Thyroid gland (tissue), 4 donors: ENCODE measurements around the gene ANLN. TPM values are rescaled to one million over a fixed set of nuclear protein-coding genes. Genes with fewer than 3 reads are reported as not detected.

Experiments used
- DNase-seq, 2 donors: peaks; one replicate each; pipeline ENCODE4 v3.0.0-alpha.2; 2019
- H3K27ac ChIP-seq, 3 donors: fragments of 200-600 bp; sonication (generic); 1 replicate in 2 of 3; 2 replicates in 1 of 3; pipeline ENCODE4 v1.5.1; 2016 to 2019; ENCODE audit warnings: mild to moderate bottlenecking in 1 of 3, moderate library complexity in 1 of 3
- H3K27me3 ChIP-seq: fragments of 200-600 bp; sonication (generic); one replicate; pipeline ENCODE4 v1.5.1; 2019
- H3K36me3 ChIP-seq, 2 donors: fragments of 200-600 bp; sonication (generic); one replicate each; pipeline ENCODE4 v1.5.1; 2016 to 2019
- H3K4me1 ChIP-seq, 2 donors: fragments of 200-600 bp; sonication (generic); one replicate each; pipeline ENCODE4 v1.5.1; 2017 to 2019
- H3K4me3 ChIP-seq, 3 donors: fragments of 200-600 bp; sonication (generic); replicated peaks in 1 of 3; 1 replicate in 2 of 3; 2 replicates in 1 of 3; pipeline ENCODE4 v1.5.1; 2016; ENCODE audit warnings: mild to moderate bottlenecking in 1 of 3
- H3K9me3 ChIP-seq: fragments of 200-600 bp; sonication (generic); one replicate; pipeline ENCODE4 v1.5.1; 2017
- POLR2A ChIP-seq, 2 donors: fragments of 450-650 bp; IDR thresholded peaks; one replicate each; pipeline ENCODE4 v1.6.1; 2017; ENCODE audit warnings: antibody characterized with exemption in 2 of 2, mild to moderate bottlenecking in 2 of 2, moderate library complexity in 1 of 2
- WGBS, 2 donors: methylation state at CpG; one replicate each; pipeline ENCODE4 v1.1.5; 2017; 5-methylcytosine and 5-hydroxymethylcytosine counted together
- intact Hi-C: fragments of 100-400 bp; cut with DNase I; formaldehyde crosslinking; loops from one replicate; pipeline ENCODE4 v1.15.1; 2023
- total RNA-seq, 4 donors: library from RNA; depleted of rRNA; stranded (reverse); fragments of >200 nt; gene quantifications; one replicate each; pipeline ENCODE4 v1.2.3, GENCODE V29; 2016
- TF ChIP-seq, protein P1 (sequence below), 6 experiments: fragments of 200-600 bp in 3 of 6; fragments of 450-650 bp in 3 of 6; sonication (generic) in 3 of 6; IDR thresholded peaks; one replicate each; pipeline ENCODE4 v1.5.1; 2016 to 2019; ENCODE audit warnings: antibody characterized with exemption in 6 of 6, mild to moderate bottlenecking in 2 of 6, inconsistent platforms in 1 of 6, moderate library complexity in 1 of 6

ANLN gene
- total RNA-seq, 4 donors from 2014 or later = 0.88 to 4.0 (median 3.1) TPM

DNA sequence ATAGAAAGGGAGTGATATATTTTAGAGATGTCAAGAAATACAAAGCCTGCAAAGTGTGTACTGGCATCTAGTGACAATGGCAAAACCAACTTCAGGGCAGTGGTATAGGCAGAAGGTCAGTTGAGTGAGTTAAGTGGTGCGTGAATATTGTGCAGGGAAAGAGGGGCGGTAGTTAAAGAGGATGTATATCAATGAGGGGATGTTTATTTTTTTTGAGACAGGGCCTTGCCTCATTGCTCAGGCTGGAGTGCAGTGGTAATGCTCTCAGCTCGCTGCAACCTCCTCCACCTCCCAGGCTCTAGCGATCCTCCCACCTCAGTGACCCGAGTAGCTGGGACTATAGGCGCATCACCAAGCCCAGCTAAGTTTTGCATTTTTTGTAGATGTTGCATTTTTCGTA, 13.8 kb downstream of the ANLN start:
- Histone ChIP-seq H3K9me3 (no peaks in the 10 kb centered on the region), H3K27me3 (no peaks in the 10 kb centered on the region), H3K36me3 (no peaks in the 10 kb centered on the region), H3K4me1 (no peaks in the 10 kb centered on the region), H3K27ac (no peak overlapping the region), H3K4me3 (no peak overlapping the region)
- DNase-seq = no peak
- intact Hi-C loops = no loop called here
- 89 to 96% methylated on average over 7 of the region's 7 CpGs for WGBS, 2 donors
- TF ChIP-seq, protein P1, sequence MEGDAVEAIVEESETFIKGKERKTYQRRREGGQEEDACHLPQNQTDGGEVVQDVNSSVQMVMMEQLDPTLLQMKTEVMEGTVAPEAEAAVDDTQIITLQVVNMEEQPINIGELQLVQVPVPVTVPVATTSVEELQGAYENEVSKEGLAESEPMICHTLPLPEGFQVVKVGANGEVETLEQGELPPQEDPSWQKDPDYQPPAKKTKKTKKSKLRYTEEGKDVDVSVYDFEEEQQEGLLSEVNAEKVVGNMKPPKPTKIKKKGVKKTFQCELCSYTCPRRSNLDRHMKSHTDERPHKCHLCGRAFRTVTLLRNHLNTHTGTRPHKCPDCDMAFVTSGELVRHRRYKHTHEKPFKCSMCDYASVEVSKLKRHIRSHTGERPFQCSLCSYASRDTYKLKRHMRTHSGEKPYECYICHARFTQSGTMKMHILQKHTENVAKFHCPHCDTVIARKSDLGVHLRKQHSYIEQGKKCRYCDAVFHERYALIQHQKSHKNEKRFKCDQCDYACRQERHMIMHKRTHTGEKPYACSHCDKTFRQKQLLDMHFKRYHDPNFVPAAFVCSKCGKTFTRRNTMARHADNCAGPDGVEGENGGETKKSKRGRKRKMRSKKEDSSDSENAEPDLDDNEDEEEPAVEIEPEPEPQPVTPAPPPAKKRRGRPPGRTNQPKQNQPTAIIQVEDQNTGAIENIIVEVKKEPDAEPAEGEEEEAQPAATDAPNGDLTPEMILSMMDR (IDR thresholded peaks at IDR 0.05) = no peak
- no peak for TF ChIP-seq POLR2A (IDR thresholded peaks at IDR 0.05)

DNA sequence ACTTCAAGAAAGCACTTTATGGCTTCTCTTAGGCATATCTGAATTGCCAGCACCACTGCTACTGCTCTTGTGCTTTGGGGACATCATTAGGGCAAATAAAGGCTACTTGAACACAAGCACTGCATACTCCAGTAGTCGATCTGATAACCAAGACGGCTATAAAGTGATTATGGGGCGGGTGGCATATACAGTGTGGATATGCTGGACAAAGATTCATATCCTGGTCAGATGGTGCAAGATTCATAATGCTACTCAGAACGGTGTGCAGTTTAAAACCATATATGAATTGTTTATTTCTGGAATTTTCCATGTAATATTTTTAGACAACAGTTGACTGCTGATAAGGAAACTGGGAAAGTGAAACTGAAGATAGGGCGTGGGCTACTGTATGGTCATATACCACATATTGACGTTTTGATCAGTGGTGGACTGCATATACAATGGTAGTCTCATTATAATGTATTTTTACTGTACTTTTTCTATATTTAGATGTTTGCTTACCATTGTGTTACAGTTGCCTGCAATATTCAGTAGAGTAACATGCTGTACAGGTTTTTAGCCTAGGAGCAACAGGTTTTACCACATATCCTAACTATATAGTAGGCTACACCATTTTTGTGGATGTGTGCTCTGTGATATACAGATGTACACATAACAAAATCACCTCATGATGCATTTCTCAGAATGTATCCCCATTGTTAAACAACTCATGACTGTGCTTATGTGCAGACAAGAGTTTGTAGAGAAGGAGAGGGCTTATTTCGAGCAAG, 15.2 kb downstream of the ANLN start:
- H3K4me3 ChIP-seq = no peak overlapping the region
- no peaks in the 10 kb centered on the region for H3K4me1 ChIP-seq
- H3K27me3 ChIP-seq = no peaks in the 10 kb centered on the region
- H3K27ac ChIP-seq = no peak overlapping the region
- TF ChIP-seq, protein P1 (IDR thresholded peaks at IDR 0.05) = no peak
- no peak for TF ChIP-seq POLR2A (IDR thresholded peaks at IDR 0.05)
- DNase-seq = no peak
- no peaks in the 10 kb centered on the region for H3K9me3 ChIP-seq
- intact Hi-C loops = no loop called here
- H3K36me3 ChIP-seq = no peaks in the 10 kb centered on the region
- 88 to 91% methylated on average over 7 of the region's 7 CpGs for WGBS, 2 donors

DNA sequence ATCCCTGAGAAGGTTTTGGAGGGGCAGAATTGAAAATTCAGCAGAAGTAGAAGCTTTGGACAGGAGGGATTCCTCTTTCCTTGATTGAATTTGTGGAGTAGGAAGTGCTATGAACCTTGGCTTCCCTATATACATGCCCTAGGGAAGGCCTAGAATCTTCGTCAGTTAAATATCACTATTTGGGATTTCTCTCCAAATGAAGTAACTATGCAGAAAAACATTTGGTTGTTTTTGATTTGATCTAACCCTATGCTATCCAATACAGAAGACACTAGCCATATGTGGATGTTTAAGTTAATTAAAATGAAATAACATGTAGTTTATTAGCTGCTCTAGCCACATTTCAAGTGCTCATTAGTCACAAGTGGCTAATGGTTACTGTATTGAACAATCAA, 15.7 kb downstream of the ANLN start:
- Histone ChIP-seq H3K36me3 (no peaks in the 10 kb centered on the region), H3K9me3 (no peaks in the 10 kb centered on the region), H3K27me3 (no peaks in the 10 kb centered on the region), H3K4me1 (no peaks in the 10 kb centered on the region), H3K27ac (no peak overlapping the region), H3K4me3 (no peak overlapping the region)
- DNase-seq = no peak
- TF ChIP-seq, protein P1 (IDR thresholded peaks at IDR 0.05) = no peak
- no peak for TF ChIP-seq POLR2A (IDR thresholded peaks at IDR 0.05)
- intact Hi-C loops = no loop called here
- WGBS, 2 donors = 94 to 95% methylated on average over 1 of the region's 1 CpG

DNA sequence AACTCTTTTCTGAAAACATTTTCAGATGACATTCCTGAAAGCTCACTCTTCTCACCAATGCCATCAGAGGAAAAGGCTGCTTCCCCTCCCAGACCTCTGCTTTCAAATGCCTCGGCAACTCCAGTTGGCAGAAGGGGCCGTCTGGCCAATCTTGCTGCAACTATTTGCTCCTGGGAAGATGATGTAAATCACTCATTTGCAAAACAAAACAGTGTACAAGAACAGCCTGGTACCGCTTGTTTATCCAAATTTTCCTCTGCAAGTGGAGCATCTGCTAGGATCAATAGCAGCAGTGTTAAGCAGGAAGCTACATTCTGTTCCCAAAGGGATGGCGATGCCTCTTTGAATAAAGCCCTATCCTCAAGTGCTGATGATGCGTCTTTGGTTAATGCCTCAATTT, 16.5 kb downstream of the ANLN start:
- TF ChIP-seq, protein P1 (IDR thresholded peaks at IDR 0.05) = no peak
- 88 to 92% methylated on average over 5 of the region's 5 CpGs for WGBS, 2 donors
- Histone ChIP-seq H3K36me3 (no peaks in the 10 kb centered on the region), H3K9me3 (no peaks in the 10 kb centered on the region), H3K4me1 (no peaks in the 10 kb centered on the region), H3K27me3 (no peaks in the 10 kb centered on the region), H3K4me3 (no peak overlapping the region), H3K27ac (no peak overlapping the region)
- intact Hi-C loops = no loop called here
- no peak for DNase-seq

DNA sequence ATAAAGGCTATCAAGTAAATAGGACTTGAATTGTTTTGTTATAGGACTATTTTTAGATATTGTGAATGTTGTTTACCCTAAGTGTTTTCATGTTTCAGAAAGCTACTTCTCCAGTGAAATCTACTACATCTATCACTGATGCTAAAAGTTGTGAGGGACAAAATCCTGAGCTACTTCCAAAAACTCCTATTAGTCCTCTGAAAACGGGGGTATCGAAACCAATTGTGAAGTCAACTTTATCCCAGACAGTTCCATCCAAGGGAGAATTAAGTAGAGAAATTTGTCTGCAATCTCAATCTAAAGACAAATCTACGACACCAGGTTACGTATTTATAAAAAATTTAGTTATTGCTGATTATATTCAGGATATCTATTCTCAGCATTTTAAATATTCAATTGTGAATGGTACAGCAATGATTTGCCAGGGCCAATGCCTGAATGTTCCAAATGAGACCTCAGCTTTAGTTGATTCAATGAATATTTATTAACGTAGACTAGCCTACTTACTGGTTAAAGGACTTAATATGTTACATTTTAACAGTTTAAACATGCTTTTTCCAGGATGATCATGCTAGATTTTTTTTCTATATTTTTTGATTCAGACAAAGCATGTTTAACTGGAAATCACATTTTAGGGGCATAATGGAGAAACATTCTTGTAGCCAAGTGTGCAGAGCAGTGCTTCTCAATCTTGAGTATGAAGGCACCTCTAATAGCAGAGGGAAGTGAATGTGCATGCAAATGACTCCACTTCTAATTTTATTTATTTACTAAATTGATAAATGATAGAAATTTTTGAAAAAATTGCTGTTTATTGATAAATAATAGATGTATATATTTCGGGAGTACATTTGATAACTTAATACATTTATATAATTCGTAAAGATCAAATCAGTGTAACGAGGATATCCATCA, 18.2 kb downstream of the ANLN start:
- 96 to 97% methylated on average over 8 of the region's 8 CpGs for WGBS, 2 donors
- intact Hi-C loops = no loop called here

More for the DNA sequence above, 18.2 kb downstream of the ANLN start:
- H3K27me3 ChIP-seq = no peaks in the 10 kb centered on the region
- no peaks in the 10 kb centered on the region for H3K4me1 ChIP-seq
- no peak for TF ChIP-seq POLR2A (IDR thresholded peaks at IDR 0.05)
- TF ChIP-seq, protein P1 (IDR thresholded peaks at IDR 0.05) = no peak
- no peak overlapping the region for H3K4me3 ChIP-seq
- no peaks in the 10 kb centered on the region for H3K36me3 ChIP-seq
- no peaks in the 10 kb centered on the region for H3K9me3 ChIP-seq
- no peak for DNase-seq
- no peak overlapping the region for H3K27ac ChIP-seq
